ENCODE data around the gene VRK1.
A peak's percentile ranks its signal among the peaks of the same experiment; 100 is the strongest.
"Not testable (repeated sequence)": the region's sequence is repeated elsewhere in the genome, so short reads cannot be mapped to it uniquely, and the experiment has no call there.

VRK1 gene, protein sequence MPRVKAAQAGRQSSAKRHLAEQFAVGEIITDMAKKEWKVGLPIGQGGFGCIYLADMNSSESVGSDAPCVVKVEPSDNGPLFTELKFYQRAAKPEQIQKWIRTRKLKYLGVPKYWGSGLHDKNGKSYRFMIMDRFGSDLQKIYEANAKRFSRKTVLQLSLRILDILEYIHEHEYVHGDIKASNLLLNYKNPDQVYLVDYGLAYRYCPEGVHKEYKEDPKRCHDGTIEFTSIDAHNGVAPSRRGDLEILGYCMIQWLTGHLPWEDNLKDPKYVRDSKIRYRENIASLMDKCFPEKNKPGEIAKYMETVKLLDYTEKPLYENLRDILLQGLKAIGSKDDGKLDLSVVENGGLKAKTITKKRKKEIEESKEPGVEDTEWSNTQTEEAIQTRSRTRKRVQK

DNA sequence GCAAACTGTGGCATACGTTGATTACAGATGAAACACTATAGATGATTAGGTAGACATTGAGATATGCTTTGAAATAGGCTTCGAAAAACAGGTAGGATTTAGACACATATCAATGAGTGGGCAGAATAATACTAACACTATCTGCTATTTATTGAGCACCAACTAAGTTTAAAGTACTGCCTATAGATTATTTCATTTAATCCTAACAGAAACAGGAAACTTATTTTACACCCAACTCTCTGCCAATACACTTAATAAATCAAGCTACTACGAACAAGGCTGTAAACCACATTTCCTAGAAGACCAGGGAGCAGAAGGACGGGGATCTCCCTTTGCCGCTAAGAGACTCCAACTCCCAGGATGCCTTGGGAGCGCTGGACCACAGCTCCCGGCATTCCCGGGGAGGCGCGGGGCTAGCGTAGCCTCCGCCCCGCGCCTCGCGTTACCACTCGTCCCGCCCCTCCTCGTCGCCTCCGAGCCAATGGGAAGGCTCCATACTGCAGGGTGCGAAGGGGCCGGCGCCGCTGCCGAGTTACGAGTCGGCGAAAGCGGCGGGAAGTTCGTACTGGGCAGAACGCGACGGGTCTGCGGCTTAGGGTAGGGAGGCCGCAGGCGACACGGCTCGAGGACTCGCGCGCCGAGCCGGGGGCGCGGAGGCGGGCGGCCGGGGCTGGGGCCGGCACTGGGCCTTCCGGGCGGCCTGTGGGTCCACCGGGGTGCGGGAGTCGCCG is at the start of gene VRK1:
VRK1 (plus strand) TSS at position 532 of the 731 bp plus-strand sequence. CDS start 36,090 bp downstream, outside the sequence.
- peak; percentile 96 for DNase-seq (ENCODE audit: low spot score)

DNA sequence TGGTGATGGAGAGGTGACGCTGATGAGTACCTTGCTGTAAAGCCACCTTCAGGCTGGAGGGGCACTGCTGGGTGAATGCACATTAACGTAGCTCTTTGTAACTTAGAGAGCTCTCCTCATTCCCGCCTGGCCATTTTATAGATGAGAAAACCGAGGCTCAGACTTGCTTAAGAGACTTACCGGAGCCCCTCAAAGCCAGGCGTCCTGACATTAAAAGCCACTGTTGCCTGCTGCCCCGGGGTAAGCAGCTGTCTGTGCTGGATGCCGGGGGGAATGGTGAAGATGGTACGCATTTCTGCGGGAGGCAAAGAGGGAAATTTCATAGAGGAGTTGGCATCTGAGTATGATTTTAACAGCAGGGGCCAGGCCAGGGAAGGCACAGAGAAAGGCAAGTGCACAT is 49.6 kb upstream of the VRK1 start:
- DNase-seq (ENCODE audit: low spot score), result no peak

DNA sequence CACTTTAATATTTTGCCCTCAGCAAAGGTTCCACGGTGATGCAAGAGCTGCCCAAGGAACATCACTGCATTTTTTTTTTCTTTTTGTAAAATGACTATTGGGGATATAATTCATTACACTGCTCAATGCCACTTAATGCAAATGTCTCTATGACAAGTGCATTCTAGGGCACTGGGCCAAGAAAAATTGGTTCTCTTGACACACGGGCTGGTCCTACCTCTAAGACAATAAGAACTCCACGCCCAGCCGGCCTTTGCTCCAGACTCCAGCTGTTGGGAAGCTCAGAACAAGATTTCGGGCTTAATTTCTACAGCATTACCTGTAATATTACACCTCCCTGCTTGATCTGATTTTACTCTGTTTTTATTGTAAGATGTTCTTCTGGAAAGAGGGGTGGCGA is 48.8 kb upstream of the VRK1 start:
- DNase-seq (ENCODE audit: low spot score), result no peak

DNA sequence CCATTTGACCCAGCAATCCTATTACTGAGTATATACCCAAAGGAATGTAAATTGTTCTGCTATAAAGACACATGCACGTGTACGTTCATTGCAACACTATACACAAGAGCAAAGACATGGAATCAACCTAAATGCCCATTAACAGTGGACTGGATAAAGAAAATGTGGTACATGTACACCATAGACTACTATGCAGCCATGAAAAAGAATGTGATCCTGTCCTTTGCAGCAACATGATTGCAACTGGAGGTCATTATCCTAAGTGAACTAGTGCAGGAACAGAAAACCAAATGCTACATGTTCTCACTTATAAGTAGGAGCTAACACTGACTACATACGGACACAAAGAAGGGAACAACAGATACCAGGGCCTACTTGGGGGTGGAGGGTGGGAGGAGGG is 45.7 kb upstream of the VRK1 start:
- DNase-seq (ENCODE audit: low spot score), result no peak

DNA sequence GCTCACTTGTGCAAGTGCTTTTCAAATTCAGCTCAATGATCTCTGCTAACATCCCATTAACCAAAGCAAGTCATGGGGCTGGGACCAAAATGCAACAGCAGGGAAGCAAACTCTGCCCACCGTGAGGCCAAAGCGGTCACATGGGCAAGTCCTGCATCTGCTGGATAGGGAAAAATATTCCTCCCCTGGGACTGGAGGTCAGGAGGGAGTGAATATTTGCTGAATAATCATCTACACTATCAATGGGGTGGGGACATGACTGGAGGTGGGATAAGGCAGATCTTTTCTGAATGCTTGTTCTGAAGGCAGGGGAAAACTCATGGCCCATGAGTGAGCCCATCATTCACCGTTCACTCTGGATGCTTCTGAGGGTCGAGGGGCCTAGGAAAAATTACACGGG is 45.1 kb upstream of the VRK1 start:
- DNase-seq (ENCODE audit: low spot score), result no peak

DNA sequence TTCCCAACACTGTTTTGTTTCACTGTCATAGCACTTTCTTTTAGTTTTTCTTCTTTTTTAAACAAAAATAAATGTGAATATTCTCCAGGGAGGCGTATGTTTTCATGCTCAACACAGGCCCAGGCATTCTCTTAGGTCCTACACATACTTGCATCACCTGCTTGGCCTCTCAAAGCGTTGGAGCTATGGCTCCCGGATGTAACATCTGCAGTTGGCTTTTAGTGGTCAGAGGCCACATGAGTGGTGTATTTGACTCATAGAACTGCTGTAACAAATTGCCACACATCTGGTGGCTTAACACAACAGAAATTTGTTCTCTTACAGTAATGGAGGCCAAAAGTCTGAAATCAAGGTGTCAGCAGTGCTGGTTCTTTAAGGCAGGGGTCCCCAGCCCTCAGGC is 44.6 kb upstream of the VRK1 start:
- no peak for DNase-seq (ENCODE audit: low spot score)

DNA sequence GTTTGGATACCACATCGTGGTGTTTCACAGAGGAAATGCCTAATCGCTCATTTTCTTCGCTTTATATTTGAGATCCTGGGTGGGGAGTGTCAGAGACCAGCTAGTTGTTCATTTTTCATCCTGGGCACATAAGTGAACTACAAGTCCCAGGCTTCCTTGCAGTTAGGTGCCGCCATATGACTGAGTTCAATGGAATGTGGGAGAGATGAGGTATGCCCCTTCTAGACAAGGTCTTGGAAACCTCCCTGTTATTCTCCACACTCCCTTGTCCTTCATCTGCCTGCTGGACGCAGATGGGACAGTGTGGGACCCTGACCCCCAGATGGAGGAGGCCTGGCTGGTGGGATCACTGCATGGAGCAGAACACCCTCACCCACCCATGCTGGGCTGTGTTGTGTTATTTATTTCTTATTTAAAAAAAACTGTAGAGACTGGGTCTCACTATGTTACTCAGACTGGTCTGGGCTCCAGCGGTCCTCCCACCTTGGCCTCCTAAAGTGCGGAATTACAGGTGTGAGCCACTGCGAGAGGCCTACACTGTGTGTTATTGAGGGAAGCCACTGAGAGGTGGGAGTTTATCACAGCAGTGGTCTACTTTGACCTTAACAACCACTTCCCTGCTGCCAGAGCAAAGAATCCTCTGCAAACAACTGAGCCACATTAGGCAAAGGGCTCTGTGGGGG is 42.9 kb upstream of the VRK1 start:
- no peak for DNase-seq (ENCODE audit: low spot score)

DNA sequence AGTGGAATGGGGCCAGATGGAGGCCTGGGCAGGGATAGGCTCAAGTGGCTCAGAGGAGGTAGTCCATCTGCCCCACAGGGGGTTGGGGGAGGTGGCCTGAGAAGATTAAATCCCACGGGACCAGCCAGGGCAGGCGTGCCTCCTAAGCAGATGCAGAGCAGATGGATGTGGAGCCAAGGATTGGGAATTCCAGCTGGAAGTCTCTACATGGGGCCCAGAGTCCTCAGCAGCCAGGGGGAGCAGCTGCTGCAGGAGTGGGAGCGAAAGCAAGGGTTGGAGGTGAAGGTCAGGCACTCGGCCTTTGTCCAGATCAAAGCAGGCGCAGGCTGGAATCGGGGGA is 42.4 kb upstream of the VRK1 start:
- peak; percentile 21 for DNase-seq (ENCODE audit: low spot score)

DNA sequence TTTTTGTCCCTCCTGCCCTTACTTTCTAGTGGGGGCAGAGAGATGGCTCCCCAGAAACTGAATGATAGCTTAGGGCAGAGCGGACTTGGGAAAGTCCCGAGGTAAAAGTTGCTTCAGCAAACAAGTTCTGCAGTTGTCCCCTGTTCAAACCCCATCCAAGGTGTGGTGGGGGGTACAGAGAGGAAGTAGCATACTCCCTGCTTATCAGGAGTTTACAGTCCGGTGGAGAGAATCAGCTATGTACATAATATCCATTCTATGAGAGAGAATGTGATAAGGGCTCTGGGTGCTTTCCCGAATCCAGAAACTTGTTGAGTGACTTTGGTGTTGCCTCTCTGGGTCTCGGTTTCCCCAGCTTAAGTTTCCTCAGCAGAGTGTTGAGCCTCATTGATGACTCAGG is 40.4 kb upstream of the VRK1 start:
- no peak for DNase-seq (ENCODE audit: low spot score)

DNA sequence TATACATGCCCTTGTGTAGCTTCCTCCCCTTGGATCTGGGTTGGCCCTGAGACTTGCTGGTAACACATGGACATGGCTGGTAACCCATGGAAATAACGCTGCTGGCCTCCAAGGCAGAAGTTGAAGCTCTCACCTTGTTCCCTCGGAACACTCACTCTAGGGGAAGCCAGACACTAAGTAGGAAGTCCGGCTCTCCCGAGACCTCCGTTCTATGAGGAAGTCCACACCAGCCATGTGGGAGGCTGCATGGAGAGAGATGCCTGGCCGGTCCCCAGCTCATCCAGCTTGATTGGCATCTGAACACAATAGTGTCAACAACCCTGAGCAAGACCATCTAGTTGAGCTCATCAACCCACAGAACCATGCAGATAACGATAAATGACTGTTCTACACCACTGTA is 39.7 kb upstream of the VRK1 start:
- DNase-seq (ENCODE audit: low spot score), result no peak

DNA sequence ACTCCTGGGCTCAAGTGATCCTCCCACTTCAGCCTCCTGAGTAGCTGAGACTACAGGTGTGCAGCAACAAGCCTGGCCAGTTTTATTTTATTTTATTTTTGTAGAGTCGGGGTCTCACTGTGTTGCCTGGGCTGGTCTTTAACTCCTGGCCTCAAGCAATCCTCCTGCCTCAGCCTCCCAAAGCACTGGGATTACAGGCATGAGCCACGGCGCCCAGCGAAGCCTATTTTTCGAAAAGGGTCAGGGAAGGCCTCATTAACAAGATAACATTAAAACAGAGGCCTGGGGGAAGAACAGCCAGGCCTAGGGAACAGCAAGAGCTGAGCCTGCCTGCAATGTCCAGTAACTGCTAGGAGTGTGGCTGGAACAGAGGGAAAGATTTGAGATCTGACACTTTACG is 36.1 kb upstream of the VRK1 start:
- DNase-seq (ENCODE audit: low spot score), result no peak

DNA sequence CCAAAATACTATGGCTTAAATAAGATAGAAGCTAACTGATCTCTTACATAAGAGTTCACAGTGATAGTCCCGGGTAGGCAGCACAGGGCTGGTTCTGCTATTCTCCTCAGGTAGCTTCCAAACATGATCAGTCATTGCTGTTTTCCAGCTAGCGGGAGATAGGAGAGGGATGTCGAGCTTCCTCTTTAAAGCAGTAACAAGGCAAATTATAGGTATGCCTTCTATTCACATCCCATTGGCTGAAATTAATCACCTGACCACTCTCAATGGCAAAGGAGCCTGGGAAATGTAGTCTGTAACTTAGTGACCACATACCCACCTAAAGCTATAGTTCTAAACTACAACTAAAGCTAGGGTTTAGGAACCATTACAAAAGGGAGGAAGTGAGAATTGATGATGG is 34.5 kb upstream of the VRK1 start:
- DNase-seq (ENCODE audit: low spot score), result peak; percentile 80

DNA sequence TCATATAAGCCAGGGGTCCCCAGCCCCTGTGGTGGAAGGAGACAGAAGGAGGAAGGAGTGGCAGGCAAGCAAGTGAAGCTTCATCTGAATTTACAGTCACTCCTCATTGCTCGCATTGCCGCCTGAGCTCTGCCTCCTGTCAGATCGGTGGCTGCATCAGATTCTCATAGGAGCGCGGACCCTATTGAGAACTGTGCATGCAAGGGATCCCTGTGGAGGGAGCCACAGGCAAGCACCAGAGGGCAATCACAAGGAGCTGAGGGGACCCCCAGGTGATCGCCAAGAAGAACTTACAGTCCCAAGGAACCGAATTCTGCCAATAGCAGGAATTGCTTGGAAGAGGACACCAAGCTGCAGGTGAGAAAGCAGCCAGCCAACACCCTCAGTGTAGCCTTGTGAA is 33.2 kb upstream of the VRK1 start:
- no peak for DNase-seq (ENCODE audit: low spot score)

DNA sequence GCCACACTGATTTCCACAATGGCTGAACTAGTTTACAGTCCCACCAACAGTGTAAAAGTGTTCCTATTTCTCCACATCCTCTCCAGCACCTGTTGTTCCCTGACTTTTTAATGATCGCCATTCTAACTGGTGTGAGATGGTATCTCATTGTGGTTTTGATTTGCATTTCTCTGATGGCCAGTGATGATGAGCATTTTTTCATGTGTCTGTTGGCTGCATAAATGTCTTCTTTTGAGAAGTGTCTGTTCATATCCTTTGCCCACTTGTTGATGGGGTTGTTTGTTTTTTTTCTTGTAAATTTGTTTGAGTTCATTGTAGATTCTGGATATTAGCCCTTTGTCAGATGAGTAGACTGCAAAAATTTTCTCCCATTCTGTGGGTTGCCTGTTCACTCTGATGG is 32.0 kb upstream of the VRK1 start:
- not testable (repeated sequence) for DNase-seq (ENCODE audit: low spot score)

DNA sequence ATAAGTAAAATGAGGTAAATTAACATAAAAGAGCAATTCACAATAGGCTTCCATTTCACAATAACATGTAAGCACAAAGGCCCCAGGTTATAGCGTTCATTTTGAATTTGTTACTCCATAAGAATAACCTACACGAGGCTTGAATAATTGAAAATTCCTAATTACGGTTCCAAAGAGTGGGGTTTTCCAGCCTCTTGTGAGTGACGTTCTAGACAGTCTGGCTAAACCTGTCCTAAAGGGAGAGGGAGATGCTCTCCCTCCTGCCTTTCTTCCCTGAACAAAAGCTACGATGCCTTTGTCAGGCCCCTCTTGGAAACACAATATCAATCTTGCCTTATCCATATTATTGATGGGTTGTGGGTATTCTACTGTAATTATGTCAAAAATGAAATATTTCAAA is 24.3 kb upstream of the VRK1 start:
- no peak for DNase-seq (ENCODE audit: low spot score)

DNA sequence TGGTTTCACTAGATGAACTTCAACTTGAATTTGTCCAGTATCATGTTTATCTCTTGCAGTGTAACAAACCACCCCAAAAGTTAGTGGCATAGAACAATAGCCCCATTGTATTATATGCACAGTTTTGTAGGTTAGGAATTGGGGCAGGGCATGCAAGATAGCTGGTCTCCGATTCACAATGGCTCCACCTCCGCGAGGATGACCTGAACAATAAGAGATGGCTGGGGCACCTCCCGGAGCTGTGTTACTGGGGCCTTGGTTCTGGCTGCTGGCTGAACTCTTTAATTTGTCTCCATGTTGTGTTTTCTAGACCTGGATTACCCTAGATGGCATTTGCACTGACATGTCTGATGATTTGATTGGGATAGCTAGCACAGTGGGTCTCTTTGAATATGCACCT is 20.4 kb upstream of the VRK1 start:
- DNase-seq (ENCODE audit: low spot score), result no peak

DNA sequence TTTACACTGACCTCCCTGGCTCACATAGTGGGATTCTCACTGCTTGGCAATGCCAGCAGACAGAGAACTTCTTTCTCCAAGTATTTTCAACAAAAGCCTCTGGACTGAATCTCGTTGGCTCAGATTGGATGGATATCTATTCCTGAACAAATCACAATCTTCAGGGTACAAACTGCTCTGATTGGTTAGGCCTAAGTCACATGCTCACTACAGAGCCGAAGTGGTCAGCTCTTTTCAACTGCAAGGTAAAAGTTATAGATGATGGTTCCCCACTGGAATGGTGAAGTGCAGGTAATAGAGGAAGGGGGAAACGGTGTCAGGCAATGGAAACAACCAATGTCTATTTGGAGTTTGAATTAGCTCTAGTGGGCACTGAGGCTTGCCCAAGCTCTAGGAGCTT is 16.7 kb upstream of the VRK1 start:
- DNase-seq (ENCODE audit: low spot score), result no peak

DNA sequence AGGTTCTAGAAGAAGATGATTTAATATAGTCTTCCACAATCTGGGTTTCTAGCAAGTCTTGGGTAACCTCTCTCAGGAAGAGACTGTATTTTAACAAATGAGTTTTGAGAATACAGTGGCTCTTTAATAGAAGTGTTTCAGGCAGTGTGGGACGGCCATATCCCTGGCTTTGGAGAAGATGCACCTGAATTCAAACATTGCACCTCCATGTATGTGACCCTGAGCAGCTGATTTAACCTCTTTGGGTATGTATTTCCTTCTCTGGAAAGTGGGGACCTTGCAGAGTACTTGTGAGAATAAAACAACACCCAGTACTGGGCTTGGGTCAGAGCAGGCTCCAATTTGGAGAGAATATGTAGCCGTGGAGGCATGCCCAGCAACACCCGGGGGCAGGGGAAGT is 15.8 kb upstream of the VRK1 start:
- DNase-seq (ENCODE audit: low spot score), result no peak

DNA sequence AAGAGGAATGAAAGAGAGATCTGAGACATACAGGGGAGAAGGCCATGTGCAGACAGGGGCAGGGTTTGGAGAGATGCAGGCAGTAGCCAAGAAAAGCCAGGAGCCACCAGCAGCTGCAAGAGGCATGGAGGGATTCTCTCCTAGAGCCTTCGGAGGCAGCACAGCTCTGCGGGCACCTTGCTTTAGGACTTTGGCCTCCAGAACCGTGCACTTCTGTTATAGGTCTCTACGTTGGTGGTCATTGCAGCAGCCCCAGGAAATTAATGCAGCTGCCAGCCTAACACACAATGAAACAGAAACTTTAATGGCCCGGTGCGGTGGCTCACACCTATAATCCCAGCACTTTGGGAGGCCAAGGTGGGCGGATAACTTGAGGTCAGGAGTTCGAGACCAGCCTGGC is 14.7 kb upstream of the VRK1 start:
- no peak for DNase-seq (ENCODE audit: low spot score)

DNA sequence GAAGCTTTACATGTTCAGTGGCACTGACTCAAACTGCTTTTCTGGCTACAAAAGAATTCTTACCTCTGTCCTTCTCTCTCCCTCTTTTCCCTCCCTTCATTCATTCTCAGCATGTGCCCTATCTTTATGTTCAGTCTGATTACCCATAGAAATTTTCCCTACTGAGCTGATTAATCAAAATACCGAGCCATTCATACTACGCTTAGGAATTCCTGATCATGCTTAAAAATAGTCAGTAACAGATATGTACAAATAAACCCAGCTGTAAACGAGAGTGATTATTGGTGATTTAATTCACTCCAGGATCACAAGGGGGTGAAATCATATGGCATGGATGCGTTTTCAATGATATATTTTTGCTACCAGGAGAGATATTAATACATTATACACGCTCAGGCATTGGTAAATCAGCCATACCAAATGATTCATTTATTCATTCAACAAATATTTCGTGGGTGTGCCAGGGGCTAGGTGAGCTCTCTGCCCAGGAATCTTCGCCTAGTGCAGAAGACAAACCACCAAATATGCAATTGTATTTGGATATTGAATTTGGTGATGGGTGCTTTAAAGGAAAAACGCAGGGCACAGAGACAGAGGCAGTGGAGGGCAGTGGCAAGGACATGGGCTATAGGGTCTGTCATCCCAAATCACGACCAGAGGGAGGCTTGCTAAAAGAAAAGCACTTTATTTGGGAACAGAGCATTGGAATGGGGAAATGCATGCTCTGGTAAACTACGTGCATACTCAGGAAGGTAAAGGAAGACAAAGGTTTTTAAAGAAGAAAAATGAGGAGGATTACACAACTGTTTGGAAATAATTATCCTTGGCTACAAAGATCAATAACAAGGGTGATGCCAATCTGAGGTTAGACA is 13.9 kb upstream of the VRK1 start:
- no peak for DNase-seq (ENCODE audit: low spot score)

DNA sequence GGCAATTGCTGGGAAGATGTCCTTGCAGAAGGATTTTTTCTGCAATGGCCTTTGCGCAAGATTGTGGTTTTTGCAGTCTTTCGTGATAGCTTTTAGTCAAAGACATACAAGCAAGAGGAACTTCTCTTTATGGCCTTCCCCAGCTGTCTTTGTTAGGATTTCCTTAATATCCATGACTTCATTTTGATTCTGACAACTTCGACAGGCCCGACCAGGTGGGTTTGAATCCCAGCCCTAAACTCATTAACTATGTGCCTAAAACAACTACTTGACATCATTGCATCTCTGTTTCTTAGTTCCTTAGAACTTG is 13.3 kb upstream of the VRK1 start:
- peak; percentile 24 for DNase-seq (ENCODE audit: low spot score)

DNA sequence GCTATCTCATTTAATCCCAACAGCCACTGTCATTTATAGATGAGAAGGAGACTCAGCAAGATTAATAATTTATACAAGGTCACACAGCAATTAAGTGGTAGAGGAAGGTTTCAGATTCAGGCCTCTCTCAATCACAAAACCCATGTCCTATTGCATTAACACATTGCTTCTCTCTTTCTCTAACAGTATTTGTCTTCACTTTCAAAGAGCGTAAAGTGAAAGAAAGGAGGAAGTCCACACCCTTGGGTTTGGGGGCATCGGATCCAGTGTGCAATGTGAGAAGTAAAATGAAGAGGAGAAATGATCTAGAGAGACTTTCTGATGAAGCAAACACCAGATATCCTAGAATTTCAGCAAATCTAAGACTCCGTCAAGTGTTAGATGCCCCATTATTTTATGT is 7.0 kb upstream of the VRK1 start:
- DNase-seq (ENCODE audit: low spot score), result no peak

All from pons (tissue), 1 donor.